Liver (tissue), 9 donors: ENCODE data around the gene WDR5. TPM values are rescaled to one million over a fixed set of nuclear protein-coding genes. Genes with fewer than 3 reads are reported as not detected.

ENCODE experiments used
- DNase-seq: peaks from one replicate; pipeline ENCODE4 v3.0.0-alpha.2; 2017; ENCODE audit warnings: low spot score
- H3K27ac ChIP-seq, 2 donors: one replicate each; pipeline ENCODE4 v1.7.0; 2013; ENCODE audit warnings: inconsistent platforms in 2 of 2, low read length in 2 of 2, control low read depth in 1 of 2, low read depth in 1 of 2, mild to moderate bottlenecking in 1 of 2
- H3K27me3 ChIP-seq, 4 donors: one replicate each; pipeline versions ENCODE4 v1.6.1 to v1.7.0; 2013; ENCODE audit warnings: low read length in 3 of 4, inconsistent platforms in 1 of 4, mild to moderate bottlenecking in 1 of 4, moderate library complexity in 1 of 4; ENCODE audit not compliant: control insufficient read depth in 4 of 4, insufficient read depth in 4 of 4
- H3K36me3 ChIP-seq, 4 donors: one replicate each; pipeline versions ENCODE4 v1.6.1 to v1.7.0; 2013; ENCODE audit warnings: low read length in 3 of 4, mild to moderate bottlenecking in 3 of 4, low read depth in 1 of 4, moderate library complexity in 1 of 4; ENCODE audit not compliant: control insufficient read depth in 4 of 4, insufficient read depth in 3 of 4
- H3K4me1 ChIP-seq, 4 donors: one replicate each; pipeline versions ENCODE4 v1.6.1 to v1.7.0; 2013; ENCODE audit warnings: low read length in 3 of 4, mild to moderate bottlenecking in 3 of 4, moderate library complexity in 1 of 4; ENCODE audit not compliant: control insufficient read depth in 4 of 4, insufficient read depth in 4 of 4
- H3K4me3 ChIP-seq, 3 donors: one replicate each; pipeline versions ENCODE4 v1.6.1 to v1.7.0; 2013; ENCODE audit warnings: low read length in 3 of 3, control low read depth in 1 of 3, low read depth in 1 of 3, mild to moderate bottlenecking in 1 of 3
- H3K9ac ChIP-seq, 2 donors: one replicate each; pipeline ENCODE4 v1.7.0; 2013; ENCODE audit warnings: low read length in 2 of 2, mild to moderate bottlenecking in 2 of 2, moderate library complexity in 2 of 2, control low read depth in 1 of 2, low read depth in 1 of 2
- H3K9me3 ChIP-seq, 4 donors: one replicate each; pipeline versions ENCODE4 v1.6.1 to v1.7.0; 2013; ENCODE audit warnings: low read length in 3 of 4; ENCODE audit not compliant: control insufficient read depth in 4 of 4
- EGR1 ChIP-seq, 2 donors: IDR thresholded peaks; 2 replicates each; pipeline ENCODE4 v1.6.1; 2016 to 2018; ENCODE audit warnings: antibody characterized with exemption in 2 of 2, low read depth in 2 of 2
- FOXA1 ChIP-seq: IDR thresholded peaks from 2 replicates; pipeline ENCODE4 v1.6.1; 2016; ENCODE audit warnings: antibody characterized with exemption
- FOXA2 ChIP-seq: IDR thresholded peaks from 2 replicates; pipeline ENCODE4 v1.6.1; 2016; ENCODE audit warnings: antibody characterized with exemption
- GABPA ChIP-seq, 2 donors: IDR thresholded peaks in 1 of 2; conservative IDR thresholded peaks in 1 of 2; 2 replicates each; pipeline ENCODE4 v1.6.1; 2016; ENCODE audit warnings: antibody characterized with exemption in 2 of 2, mild to moderate bottlenecking in 1 of 2, moderate library complexity in 1 of 2
- HNF4A ChIP-seq, 2 donors: conservative IDR thresholded peaks; 2 replicates each; pipeline ENCODE4 v1.6.1; 2016; ENCODE audit warnings: antibody characterized with exemption in 2 of 2, mild to moderate bottlenecking in 2 of 2
- HNF4G ChIP-seq: IDR thresholded peaks from 2 replicates; pipeline ENCODE4 v1.6.1; 2016; ENCODE audit warnings: antibody characterized with exemption
- JUND ChIP-seq, 2 donors: IDR thresholded peaks; 2 replicates each; pipeline ENCODE4 v1.6.1; 2016; ENCODE audit warnings: antibody characterized with exemption in 2 of 2
- RAD21 ChIP-seq, 2 donors: IDR thresholded peaks; 2 replicates each; pipeline ENCODE4 v1.6.1; 2016; ENCODE audit warnings: antibody characterized with exemption in 2 of 2, mild to moderate bottlenecking in 2 of 2
- REST ChIP-seq: IDR thresholded peaks from 2 replicates; pipeline ENCODE4 v1.6.1; 2016; ENCODE audit warnings: antibody characterized with exemption, mild to moderate bottlenecking
- RXRA ChIP-seq, 2 donors: IDR thresholded peaks; 2 replicates each; pipeline ENCODE4 v1.6.1; 2017 to 2018; ENCODE audit warnings: antibody characterized with exemption in 2 of 2, mild to moderate bottlenecking in 1 of 2
- SP1 ChIP-seq: IDR thresholded peaks from 2 replicates; pipeline ENCODE4 v1.6.1; 2018; ENCODE audit warnings: antibody characterized with exemption, mild to moderate bottlenecking
- TAF1 ChIP-seq: conservative IDR thresholded peaks from 2 replicates; pipeline ENCODE4 v1.6.1; 2016; ENCODE audit warnings: antibody characterized with exemption, mild to moderate bottlenecking
- YY1 ChIP-seq: IDR thresholded peaks from 2 replicates; pipeline ENCODE4 v1.6.1; 2016; ENCODE audit warnings: antibody characterized with exemption, mild to moderate bottlenecking
- WGBS: extraction: QIAGEN DNeasy Blood & Tissue Kit; methylation state at CpG from one replicate; pipeline ENCODE4 v1.1.7; 2013; 5-methylcytosine and 5-hydroxymethylcytosine counted together
- polyA plus RNA-seq, 2 donors: library from polyadenylated mRNA; stranded (reverse) in 1 of 2; unstranded in 1 of 2; fragments of 200-250 nt in 1 of 2; fragments of >200 nt in 1 of 2; fragmentation: Nextera tagmentation in 1 of 2; extraction: Ambion mirVana in 1 of 2; gene quantifications; one replicate each; pipeline versions ENCODE4 v1.2.1 to v1.2.3, GENCODE V29; 2013 to 2015
- total RNA-seq, 2 donors: library from RNA; depleted of rRNA; stranded (reverse); fragments of >200 nt; gene quantifications; one replicate each; pipeline ENCODE4 v1.2.3, GENCODE V29; 2014
- TF ChIP-seq, protein P1 (sequence below): IDR thresholded peaks from 2 replicates; pipeline ENCODE4 v1.6.1; 2016; ENCODE audit warnings: antibody characterized with exemption
- TF ChIP-seq, protein P2 (sequence below): fragments of 150-350 bp; IDR thresholded peaks from 2 replicates; pipeline ENCODE4 v1.5.1; 2017; ENCODE audit warnings: improper control_type of control experiment, low read depth, low read length; ENCODE audit not compliant: missing input control
- TF ChIP-seq, protein P3 (sequence below): IDR thresholded peaks from 2 replicates; pipeline ENCODE4 v1.6.1; 2016; ENCODE audit warnings: antibody characterized with exemption
- TF ChIP-seq, protein P4 (sequence below): IDR thresholded peaks from 2 replicates; pipeline ENCODE4 v1.6.1; 2016; ENCODE audit warnings: antibody characterized with exemption
- donor health status: healthy.
- donor health status: healthy.
- donor health status: healthy.
- donor health status: healthy.
- donor health status: healthy.

The WDR5 gene
- total and polyA plus RNA-seq, 4 donors: 11.1 to 21.6 (median 14.6) TPM

- Histone ChIP-seq H3K36me3 (no peaks in the 10 kb centered on the region), H3K4me3 (no peak overlapping the region), H3K9me3 (no peaks in the 10 kb centered on the region), H3K27me3 (no peaks in the 10 kb centered on the region), H3K4me1 (peaks cover 0 to 18% (median 2%) of the 10 kb centered on the region in 4 donors), H3K9ac (no peak overlapping the region), H3K27ac (no peak overlapping the region)
- no peak for DNase-seq
- TF ChIP-seq HNF4G (no peak), TAF1 (no peak), FOXA1 (no peak), EGR1 (IDR thresholded peaks at IDR 0.05; ENCODE audit: low read depth in 2 of 2) (no peak), RAD21 (IDR thresholded peaks at IDR 0.05) (no peak), FOXA2 (no peak), JUND (IDR thresholded peaks at IDR 0.05) (no peak), SP1 (no peak), REST (no peak), GABPA (IDR thresholded peaks at IDR 0.05 in 1 of 2, conservative IDR thresholded peaks at IDR 0.05 in 1 of 2) (no peak)
- TF ChIP-seq, protein P1, sequence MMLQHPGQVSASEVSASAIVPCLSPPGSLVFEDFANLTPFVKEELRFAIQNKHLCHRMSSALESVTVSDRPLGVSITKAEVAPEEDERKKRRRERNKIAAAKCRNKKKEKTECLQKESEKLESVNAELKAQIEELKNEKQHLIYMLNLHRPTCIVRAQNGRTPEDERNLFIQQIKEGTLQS: no peak
- TF ChIP-seq, protein P2, sequence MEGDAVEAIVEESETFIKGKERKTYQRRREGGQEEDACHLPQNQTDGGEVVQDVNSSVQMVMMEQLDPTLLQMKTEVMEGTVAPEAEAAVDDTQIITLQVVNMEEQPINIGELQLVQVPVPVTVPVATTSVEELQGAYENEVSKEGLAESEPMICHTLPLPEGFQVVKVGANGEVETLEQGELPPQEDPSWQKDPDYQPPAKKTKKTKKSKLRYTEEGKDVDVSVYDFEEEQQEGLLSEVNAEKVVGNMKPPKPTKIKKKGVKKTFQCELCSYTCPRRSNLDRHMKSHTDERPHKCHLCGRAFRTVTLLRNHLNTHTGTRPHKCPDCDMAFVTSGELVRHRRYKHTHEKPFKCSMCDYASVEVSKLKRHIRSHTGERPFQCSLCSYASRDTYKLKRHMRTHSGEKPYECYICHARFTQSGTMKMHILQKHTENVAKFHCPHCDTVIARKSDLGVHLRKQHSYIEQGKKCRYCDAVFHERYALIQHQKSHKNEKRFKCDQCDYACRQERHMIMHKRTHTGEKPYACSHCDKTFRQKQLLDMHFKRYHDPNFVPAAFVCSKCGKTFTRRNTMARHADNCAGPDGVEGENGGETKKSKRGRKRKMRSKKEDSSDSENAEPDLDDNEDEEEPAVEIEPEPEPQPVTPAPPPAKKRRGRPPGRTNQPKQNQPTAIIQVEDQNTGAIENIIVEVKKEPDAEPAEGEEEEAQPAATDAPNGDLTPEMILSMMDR: no peak
- TF ChIP-seq, protein P3, sequence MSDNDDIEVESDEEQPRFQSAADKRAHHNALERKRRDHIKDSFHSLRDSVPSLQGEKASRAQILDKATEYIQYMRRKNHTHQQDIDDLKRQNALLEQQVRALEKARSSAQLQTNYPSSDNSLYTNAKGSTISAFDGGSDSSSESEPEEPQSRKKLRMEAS: no peak
- TF ChIP-seq, protein P4, sequence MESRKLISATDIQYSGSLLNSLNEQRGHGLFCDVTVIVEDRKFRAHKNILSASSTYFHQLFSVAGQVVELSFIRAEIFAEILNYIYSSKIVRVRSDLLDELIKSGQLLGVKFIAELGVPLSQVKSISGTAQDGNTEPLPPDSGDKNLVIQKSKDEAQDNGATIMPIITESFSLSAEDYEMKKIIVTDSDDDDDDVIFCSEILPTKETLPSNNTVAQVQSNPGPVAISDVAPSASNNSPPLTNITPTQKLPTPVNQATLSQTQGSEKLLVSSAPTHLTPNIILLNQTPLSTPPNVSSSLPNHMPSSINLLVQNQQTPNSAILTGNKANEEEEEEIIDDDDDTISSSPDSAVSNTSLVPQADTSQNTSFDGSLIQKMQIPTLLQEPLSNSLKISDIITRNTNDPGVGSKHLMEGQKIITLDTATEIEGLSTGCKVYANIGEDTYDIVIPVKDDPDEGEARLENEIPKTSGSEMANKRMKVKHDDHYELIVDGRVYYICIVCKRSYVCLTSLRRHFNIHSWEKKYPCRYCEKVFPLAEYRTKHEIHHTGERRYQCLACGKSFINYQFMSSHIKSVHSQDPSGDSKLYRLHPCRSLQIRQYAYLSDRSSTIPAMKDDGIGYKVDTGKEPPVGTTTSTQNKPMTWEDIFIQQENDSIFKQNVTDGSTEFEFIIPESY: no peak
- WGBS: 87% methylated on average over 2 of the region's 2 CpGs
Measured at GRCh38 chr9:134203224-134203623, 67.3 kb downstream of the WDR5 start.

GRCh38 chr9:134204041-134204440, 68.2 kb downstream of the WDR5 start:
- H3K27ac ChIP-seq: peak overlapping the region; percentile 55 to 74
- WGBS: 67% methylated on average over 1 of the region's 1 CpG

More at GRCh38 chr9:134204041-134204440, 68.2 kb downstream of the WDR5 start:
- no peak for TF ChIP-seq HNF4G
- TF ChIP-seq EGR1 (IDR thresholded peaks at IDR 0.05; ENCODE audit: low read depth in 2 of 2): no peak
- no peak for TF ChIP-seq JUND (IDR thresholded peaks at IDR 0.05)
- TF ChIP-seq SP1: no peak
- TF ChIP-seq YY1: no peak
- TF ChIP-seq FOXA2: no peak
- TF ChIP-seq HNF4A (conservative IDR thresholded peaks at IDR 0.05): peak; percentile 52 to 80
- TF ChIP-seq, protein P1: no peak
- TF ChIP-seq, protein P2: no peak
- no peak for TF ChIP-seq TAF1
- TF ChIP-seq FOXA1: no peak
- no peak for TF ChIP-seq REST
- peak in 1 of 2 donors; percentile 10 for TF ChIP-seq RXRA (IDR thresholded peaks at IDR 0.05)
- Histone ChIP-seq H3K36me3 (no peaks in the 10 kb centered on the region), H3K4me3 (no peak overlapping the region), H3K4me1 (peaks cover 3 to 26% (median 9%) of the 10 kb centered on the region in 4 donors), H3K9ac (peak overlapping the region in 1 of 2 donors; percentile 12), H3K9me3 (no peaks in the 10 kb centered on the region), H3K27me3 (no peaks in the 10 kb centered on the region)
- no peak for DNase-seq
